Astrocyte of the spinal cord (primary cell): ENCODE results near the gene CHCHD6.

ENCODE experiments used
- DNase-seq: peaks from one replicate; pipeline ENCODE4 v3.0.0; 2011; ENCODE audit warnings: low read depth, low spot score
- H3K4me3 ChIP-seq: 2 replicates; pipeline ENCODE4 v1.5.1; 2011; ENCODE audit warnings: low read depth, mild to moderate bottlenecking, low read length, moderate library complexity
- in situ Hi-C: cut with HindIII; loops from 2 replicates; pipeline ENCODE4 v1.10.0; 2017; ENCODE audit warnings: low sequenced_read_pairs
- TF ChIP-seq, protein P1 (sequence below): IDR thresholded peaks from 2 replicates; pipeline ENCODE4 v1.5.1; 2012; ENCODE audit warnings: low read depth, mild to moderate bottlenecking, low read length, inconsistent platforms

The CHCHD6 gene

GRCh38 chr3:126952261-126952982, 248.4 kb downstream of the CHCHD6 start:
- in situ Hi-C loops: no loop called here
- no peak overlapping the region for H3K4me3 ChIP-seq
- no peak for DNase-seq
- TF ChIP-seq, protein P1, sequence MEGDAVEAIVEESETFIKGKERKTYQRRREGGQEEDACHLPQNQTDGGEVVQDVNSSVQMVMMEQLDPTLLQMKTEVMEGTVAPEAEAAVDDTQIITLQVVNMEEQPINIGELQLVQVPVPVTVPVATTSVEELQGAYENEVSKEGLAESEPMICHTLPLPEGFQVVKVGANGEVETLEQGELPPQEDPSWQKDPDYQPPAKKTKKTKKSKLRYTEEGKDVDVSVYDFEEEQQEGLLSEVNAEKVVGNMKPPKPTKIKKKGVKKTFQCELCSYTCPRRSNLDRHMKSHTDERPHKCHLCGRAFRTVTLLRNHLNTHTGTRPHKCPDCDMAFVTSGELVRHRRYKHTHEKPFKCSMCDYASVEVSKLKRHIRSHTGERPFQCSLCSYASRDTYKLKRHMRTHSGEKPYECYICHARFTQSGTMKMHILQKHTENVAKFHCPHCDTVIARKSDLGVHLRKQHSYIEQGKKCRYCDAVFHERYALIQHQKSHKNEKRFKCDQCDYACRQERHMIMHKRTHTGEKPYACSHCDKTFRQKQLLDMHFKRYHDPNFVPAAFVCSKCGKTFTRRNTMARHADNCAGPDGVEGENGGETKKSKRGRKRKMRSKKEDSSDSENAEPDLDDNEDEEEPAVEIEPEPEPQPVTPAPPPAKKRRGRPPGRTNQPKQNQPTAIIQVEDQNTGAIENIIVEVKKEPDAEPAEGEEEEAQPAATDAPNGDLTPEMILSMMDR: no peak

DNA sequence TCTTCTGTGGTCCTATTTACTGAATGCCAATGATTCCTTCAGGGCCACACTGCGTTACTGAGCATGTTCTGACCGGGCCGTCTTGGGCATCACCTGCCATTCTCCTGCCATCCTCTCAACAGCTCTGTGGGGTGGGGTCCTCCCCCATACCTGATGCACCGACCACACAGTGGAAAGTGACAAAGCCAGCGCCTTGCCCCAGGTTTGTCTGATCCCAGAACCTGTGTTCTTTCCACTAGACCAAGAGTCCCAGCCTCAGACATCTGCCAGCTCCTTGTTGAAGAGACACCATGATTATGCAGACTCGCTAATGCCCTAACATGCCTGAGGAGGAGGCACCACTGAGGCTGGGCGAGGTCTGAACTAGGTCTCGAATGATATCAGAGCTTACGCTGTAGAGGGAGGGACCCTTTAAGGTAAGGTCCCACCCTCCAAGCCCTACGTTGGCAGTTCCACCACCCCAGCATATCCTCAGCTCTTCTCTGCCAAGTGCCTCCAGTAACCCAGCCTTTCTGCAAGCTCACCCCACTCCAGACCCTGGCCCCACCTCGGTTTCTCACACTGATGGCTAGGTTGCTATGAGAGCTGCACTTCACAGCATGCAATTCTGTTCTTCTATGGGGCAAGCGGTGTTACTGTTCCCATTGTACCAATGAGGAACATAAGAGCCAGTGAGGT, 249.1 kb downstream of the CHCHD6 start:
- TF ChIP-seq, protein P1: no peak
- no peak for DNase-seq
- in situ Hi-C loops: no loop called here
- H3K4me3 ChIP-seq: no peak overlapping the region

- TF ChIP-seq, protein P1: no peak
- H3K4me3 ChIP-seq: no peak overlapping the region
- in situ Hi-C loops: no loop called here
- DNase-seq: no peak
Observed at GRCh38 chr3:126954141-126954842, 250.3 kb downstream of the CHCHD6 start.

- in situ Hi-C loops: no loop called here
- DNase-seq: no peak
- no peak overlapping the region for H3K4me3 ChIP-seq
- TF ChIP-seq, protein P1: no peak
Observed at GRCh38 chr3:126955004-126955790, 251.2 kb downstream of the CHCHD6 start.

DNA sequence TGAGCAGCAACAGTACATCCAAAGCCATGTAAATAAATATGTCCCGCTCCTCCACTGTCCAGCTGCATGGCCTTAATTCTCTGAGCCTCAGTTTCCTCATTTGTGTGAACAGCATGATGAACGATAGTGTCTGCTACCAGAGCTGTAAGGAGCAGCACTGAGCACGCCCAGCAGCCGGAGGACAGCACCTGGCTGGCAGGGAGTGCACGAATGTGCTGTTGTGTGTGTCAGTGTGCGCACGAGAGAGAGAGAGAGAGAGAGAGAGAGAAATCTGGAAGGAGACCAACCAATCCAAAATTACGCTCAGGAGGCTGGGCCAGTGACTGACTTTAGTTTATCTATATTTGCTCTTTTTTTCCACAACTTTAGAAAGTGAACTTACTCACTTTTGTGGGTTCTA, 252.3 kb downstream of the CHCHD6 start:
- in situ Hi-C loops: no loop called here
- H3K4me3 ChIP-seq: no peak overlapping the region
- TF ChIP-seq, protein P1: no peak
- DNase-seq: no peak

GRCh38 chr3:126956866-126957650, 253.0 kb downstream of the CHCHD6 start:
- no peak overlapping the region for H3K4me3 ChIP-seq
- in situ Hi-C loops: no loop called here

More at GRCh38 chr3:126956866-126957650, 253.0 kb downstream of the CHCHD6 start:
- no peak for DNase-seq
- TF ChIP-seq, protein P1: no peak
